DOHH2 (cell line): ENCODE measurements around the gene IFITM2.

Experiments used
- H3F3A ChIP-seq: fragments of 200-600 bp; sonication (generic), shearing (Covaris generic); 2 replicates; pipeline ENCODE4 v1.6.0; 2016; ENCODE audit warnings: antibody characterized with exemption, mild to moderate bottlenecking; ENCODE audit not compliant: control insufficient read depth, insufficient read depth
- H3K27ac ChIP-seq: fragments of 200-600 bp; sonication (generic); 2 replicates; pipeline ENCODE4 v1.5.1; 2014; ENCODE audit warnings: low read depth, mild to moderate bottlenecking, low read length, moderate library complexity
- H3K27me3 ChIP-seq: fragments of 200-600 bp; sonication (generic); 2 replicates; pipeline ENCODE4 v1.6.1; 2014; ENCODE audit warnings: mild to moderate bottlenecking, low read length, mixed read lengths; ENCODE audit not compliant: control insufficient read depth
- H3K36me3 ChIP-seq: fragments of 200-600 bp; sonication (generic); 2 replicates; pipeline ENCODE4 v1.6.1; 2014; ENCODE audit warnings: mild to moderate bottlenecking, low read length, moderate library complexity, mixed read lengths; ENCODE audit not compliant: control insufficient read depth
- H3K4me1 ChIP-seq: fragments of 200-600 bp; sonication (generic); 2 replicates; pipeline ENCODE4 v1.6.1; 2014; ENCODE audit warnings: mild to moderate bottlenecking, low read length, mixed read lengths; ENCODE audit not compliant: control insufficient read depth
- H3K4me2 ChIP-seq: fragments of 200-600 bp; sonication (generic); 2 replicates; pipeline ENCODE4 v1.6.0; 2014; ENCODE audit warnings: mild to moderate bottlenecking, low read length, moderate library complexity
- H3K4me3 ChIP-seq: fragments of 200-600 bp; sonication (generic); 2 replicates; pipeline ENCODE4 v1.5.1; 2014; ENCODE audit warnings: mild to moderate bottlenecking, low read length, mixed read lengths
- H3K79me2 ChIP-seq: fragments of 200-600 bp; sonication (generic); 2 replicates; pipeline ENCODE4 v1.6.1; 2014; ENCODE audit warnings: mild to moderate bottlenecking, low read length, mixed read lengths; ENCODE audit not compliant: control insufficient read depth
- H3K9me2 ChIP-seq: fragments of 200-600 bp; sonication (generic); replicated peaks from 2 replicates; pipeline ENCODE4 v1.6.1; 2014; ENCODE audit warnings: mild to moderate bottlenecking, low read length, mixed read lengths; ENCODE audit not compliant: control insufficient read depth
- H3K9me3 ChIP-seq: fragments of 200-600 bp; sonication (generic); 2 replicates; pipeline ENCODE4 v1.6.1; 2014; ENCODE audit warnings: antibody characterized with exemption, low read length, mixed read lengths; ENCODE audit not compliant: control insufficient read depth, insufficient read depth
- H4K20me1 ChIP-seq: fragments of 200-600 bp; sonication (generic); 2 replicates; pipeline ENCODE4 v1.6.0; 2014; ENCODE audit warnings: low read depth, mild to moderate bottlenecking, antibody characterized with exemption, low read length, moderate library complexity; ENCODE audit not compliant: control insufficient read depth, insufficient read depth
- CTCF ChIP-seq: fragments of 200-600 bp; sonication (generic); IDR thresholded peaks from one replicate; pipeline ENCODE4 v1.5.1; 2014; ENCODE audit warnings: antibody characterized with exemption, mild to moderate bottlenecking, low read depth, low read length; ENCODE audit not compliant: poor library complexity, severe bottlenecking
- EZH2phosphoT487 ChIP-seq: fragments of 200-600 bp; sonication (generic); IDR thresholded peaks from 2 replicates; pipeline ENCODE4 v1.6.1; 2017; ENCODE audit warnings: borderline replicate concordance, mild to moderate bottlenecking, antibody characterized with exemption, low read length, moderate library complexity, mixed read lengths

IFITM2 gene

GRCh38 chr11:269146-269890 is 38.3 kb upstream of the IFITM2 start:
- Histone ChIP-seq H3K27me3 (no peaks in the 10 kb centered on the region), H3K9me3 (0 out of 2 replicates have a peak, but pooled peaks cover 4% of the 10 kb centered on the region), H3K4me2 (peak overlapping the region; percentile 90), H3K9me2 (no peaks in the 10 kb centered on the region), H3K36me3 (0 out of 2 replicates have a peak, but pooled peaks cover 3% of the 10 kb centered on the region), H3F3A (peaks cover 43% of the 10 kb centered on the region), H3K4me1 (peaks cover 40% of the 10 kb centered on the region), H3K79me2 (peaks cover 9% of the 10 kb centered on the region), H3K27ac (peak overlapping the region; percentile 92), H3K4me3 (peak overlapping the region; percentile 77), H4K20me1 (no peaks in the 10 kb centered on the region)
- TF ChIP-seq EZH2phosphoT487 (no peak), CTCF (no peak)

GRCh38 chr11:270451-271318 is 36.9 kb upstream of the IFITM2 start:
- Histone ChIP-seq H4K20me1 (no peaks in the 10 kb centered on the region), H3K4me2 (peak overlapping the region; percentile 90), H3F3A (peaks cover 36% of the 10 kb centered on the region), H3K27ac (peak overlapping the region; percentile 92), H3K36me3 (0 out of 2 replicates have a peak, but pooled peaks cover 3% of the 10 kb centered on the region), H3K27me3 (no peaks in the 10 kb centered on the region), H3K4me3 (peak overlapping the region; percentile 77), H3K9me3 (0 out of 2 replicates have a peak, but pooled peaks cover 4% of the 10 kb centered on the region), H3K4me1 (peaks cover 53% of the 10 kb centered on the region), H3K9me2 (no peaks in the 10 kb centered on the region), H3K79me2 (peaks cover 9% of the 10 kb centered on the region)
- TF ChIP-seq EZH2phosphoT487 (no peak), CTCF (no peak)

GRCh38 chr11:271319-271715 is 36.3 kb upstream of the IFITM2 start:
- Histone ChIP-seq H3K36me3 (0 out of 2 replicates have a peak, but pooled peaks cover 3% of the 10 kb centered on the region), H3K9me3 (peaks cover 4% of the 10 kb centered on the region; the same call in 1 of the 2 replicates), H3K4me2 (no peak overlapping the region), H3K4me1 (peaks cover 53% of the 10 kb centered on the region), H3K79me2 (peaks cover 9% of the 10 kb centered on the region), H3K9me2 (no peaks in the 10 kb centered on the region), H3K27me3 (no peaks in the 10 kb centered on the region), H3K4me3 (no peak overlapping the region), H3F3A (peaks cover 33% of the 10 kb centered on the region), H3K27ac (no peak overlapping the region), H4K20me1 (no peaks in the 10 kb centered on the region)
- TF ChIP-seq EZH2phosphoT487 (no peak), CTCF (no peak)
